M059J (cell line): ENCODE data around the gene AQR. TPM values are rescaled to one million over a fixed set of nuclear protein-coding genes. Genes with fewer than 3 reads are reported as not detected.
"Not testable (repeated sequence)": the region's sequence is repeated elsewhere in the genome, so short reads cannot be mapped to it uniquely, and the experiment has no call there.

Experiments used
- DNase-seq: peaks from one replicate; pipeline ENCODE4 v3.0.0-alpha.2; 2012; ENCODE audit warnings: low read depth
- total RNA-seq: library from RNA; depleted of rRNA; stranded (reverse); fragments of >200 nt; shearing (Covaris generic); gene quantifications from 2 replicates; pipeline ENCODE4 v1.2.3, GENCODE V29; 2014; rRNA removed

The AQR gene
- total RNA-seq, 1 experiment from 2014 or later = 19.7 TPM

- DNase-seq = no peak
These were observed 155.9 kb downstream of the AQR start for GRCh38 chr15:34813446-34814190.

- DNase-seq = not testable (repeated sequence)
These were observed 156.6 kb downstream of the AQR start for GRCh38 chr15:34812868-34813365.

- peak; percentile 61 for DNase-seq
These were observed 157.2 kb downstream of the AQR start for GRCh38 chr15:34812369-34812768.

- DNase-seq = peak; percentile 97
These were observed 159.0 kb downstream of the AQR start for GRCh38 chr15:34810443-34811129.

- DNase-seq = no peak
These were observed 160.4 kb downstream of the AQR start for GRCh38 chr15:34809186-34809585.

GRCh38 chr15:34808016-34808415, 161.5 kb downstream of the AQR start:
- DNase-seq = peak; percentile 53

GRCh38 chr15:34807241-34807640, 162.3 kb downstream of the AQR start:
- DNase-seq = not testable (repeated sequence)

- DNase-seq = no peak
These were observed 164.8 kb downstream of the AQR start for GRCh38 chr15:34804776-34805175.

GRCh38 chr15:34804113-34804512, 165.4 kb downstream of the AQR start:
- no peak for DNase-seq

- no peak for DNase-seq
These were observed 166.5 kb downstream of the AQR start for GRCh38 chr15:34802803-34803750.

GRCh38 chr15:34802371-34802770, 167.2 kb downstream of the AQR start:
- DNase-seq = no peak

Other genes starting within 250 kb of the AQR start
- not detected in 2 replicates for gene GJD2, start 214.7 kb downstream of the AQR start, total RNA-seq
- 2.9 and 8.8 TPM in 2 replicates for gene ACTC1, start 174.2 kb downstream of the AQR start, total RNA-seq
- gene ZNF770, start 18.5 kb upstream of the AQR start, total RNA-seq = 13.9 and 18.0 TPM in 2 replicates
- gene NANOGP8, start 115.6 kb upstream of the AQR start, total RNA-seq = not detected in 2 replicates